SU-DHL-6 (cell line): ENCODE measurements around the gene NT5C2.
"Not testable (repeated sequence)": the region's sequence is repeated elsewhere in the genome, so short reads cannot be mapped to it uniquely, and the experiment has no call there.

Experiments
- H2AFZ ChIP-seq: fragments of 200-600 bp; sonication (generic); 2 replicates; pipeline ENCODE4 v1.6.1; 2014; ENCODE audit warnings: low read depth, mild to moderate bottlenecking, moderate library complexity, mixed read lengths, antibody characterized with exemption, low read length; ENCODE audit not compliant: severe bottlenecking
- H3F3A ChIP-seq: fragments of 200-600 bp; shearing (Covaris generic); 2 replicates; pipeline ENCODE4 v1.6.0; 2016; ENCODE audit warnings: antibody characterized with exemption, mild to moderate bottlenecking; ENCODE audit not compliant: insufficient read depth
- H3K27ac ChIP-seq: fragments of 200-600 bp; sonication (generic); 2 replicates; pipeline ENCODE4 v1.5.1; 2016; ENCODE audit warnings: low read depth, mild to moderate bottlenecking, low read length, moderate library complexity, mixed read lengths
- H3K27me3 ChIP-seq: fragments of 200-600 bp; sonication (generic), shearing (Covaris generic); 2 replicates; pipeline ENCODE4 v1.6.0; 2014; ENCODE audit warnings: mild to moderate bottlenecking, low read length
- H3K36me3 ChIP-seq: fragments of 200-600 bp; sonication (generic); 2 replicates; pipeline ENCODE4 v1.6.1; 2014; ENCODE audit warnings: mild to moderate bottlenecking, low read length, mixed read lengths
- H3K4me2 ChIP-seq: fragments of 300-600, 200-600 bp; shearing (Covaris generic), sonication (generic); 2 replicates; pipeline ENCODE4 v1.6.0; 2014; ENCODE audit warnings: low read length, low read depth, mild to moderate bottlenecking; ENCODE audit not compliant: poor library complexity, severe bottlenecking
- H3K4me3 ChIP-seq: fragments of 200-600 bp; sonication (generic); 2 replicates; pipeline ENCODE4 v1.5.1; 2014; ENCODE audit warnings: antibody characterized with exemption, low read length, mild to moderate bottlenecking, mixed read lengths; ENCODE audit not compliant: insufficient read depth, poor library complexity, severe bottlenecking
- H3K79me2 ChIP-seq: fragments of 200-600 bp; sonication (generic); 2 replicates; pipeline ENCODE4 v1.6.1; 2014; ENCODE audit warnings: mild to moderate bottlenecking, low read length, moderate library complexity; ENCODE audit not compliant: insufficient read depth
- H3K9ac ChIP-seq: fragments of 200-600 bp; sonication (generic); 2 replicates; pipeline ENCODE4 v1.7.0; 2014; ENCODE audit warnings: mild to moderate bottlenecking, low read length
- H3K9me2 ChIP-seq: fragments of 200-600 bp; sonication (generic); replicated peaks from 2 replicates; pipeline ENCODE4 v1.6.1; 2014; ENCODE audit warnings: low read length; ENCODE audit not compliant: insufficient read depth
- H3K9me3 ChIP-seq: fragments of 200-600 bp; sonication (generic); 2 replicates; pipeline ENCODE4 v1.6.1; 2014; ENCODE audit warnings: low read length, mixed read lengths; ENCODE audit not compliant: insufficient read depth
- H4K20me1 ChIP-seq: fragments of 200-600 bp; sonication (generic); 2 replicates; pipeline ENCODE4 v1.6.1; 2014; ENCODE audit warnings: low read depth, mild to moderate bottlenecking, antibody characterized with exemption, low read length, moderate library complexity, mixed read lengths
- EZH2phosphoT487 ChIP-seq: fragments of 200-600 bp; sonication (generic), shearing (Covaris generic); conservative IDR thresholded peaks from 2 replicates; pipeline ENCODE4 v1.6.1; 2018; ENCODE audit warnings: mild to moderate bottlenecking, antibody characterized with exemption, low read length, moderate library complexity, mixed read lengths
- TF ChIP-seq, protein P1 (sequence below): fragments of 200-600 bp; sonication (generic); IDR thresholded peaks from one replicate; pipeline ENCODE4 v1.5.1; 2017; ENCODE audit warnings: antibody characterized with exemption, mild to moderate bottlenecking, low read length, moderate library complexity; ENCODE audit not compliant: insufficient read depth, poor library complexity, severe bottlenecking

Gene NT5C2

DNA sequence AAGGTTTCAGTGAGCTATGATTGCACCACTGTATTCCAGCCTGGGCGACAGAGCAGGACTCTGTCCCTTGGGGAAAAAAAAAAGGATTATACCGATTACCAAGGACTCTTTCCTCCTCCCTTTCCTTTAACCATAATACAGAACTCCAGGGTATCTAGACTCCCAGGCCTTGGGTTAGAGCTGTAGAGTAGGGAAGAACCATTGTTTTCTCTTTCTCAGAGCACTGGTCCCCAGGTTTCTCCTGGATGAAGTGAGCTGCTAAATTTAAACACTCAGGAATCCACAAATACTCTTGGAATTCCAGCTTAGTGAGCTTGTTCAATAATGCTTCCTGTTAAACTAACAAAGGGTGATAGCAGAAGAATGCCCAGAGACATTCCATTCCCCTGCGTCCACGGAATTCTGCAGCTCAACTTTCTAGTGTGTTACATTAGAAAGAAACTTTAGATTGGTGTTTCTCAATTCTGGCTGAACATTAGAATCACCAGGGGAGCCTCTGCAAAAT lies 38.0 kb upstream of the NT5C2 start:
- TF ChIP-seq, protein P1, sequence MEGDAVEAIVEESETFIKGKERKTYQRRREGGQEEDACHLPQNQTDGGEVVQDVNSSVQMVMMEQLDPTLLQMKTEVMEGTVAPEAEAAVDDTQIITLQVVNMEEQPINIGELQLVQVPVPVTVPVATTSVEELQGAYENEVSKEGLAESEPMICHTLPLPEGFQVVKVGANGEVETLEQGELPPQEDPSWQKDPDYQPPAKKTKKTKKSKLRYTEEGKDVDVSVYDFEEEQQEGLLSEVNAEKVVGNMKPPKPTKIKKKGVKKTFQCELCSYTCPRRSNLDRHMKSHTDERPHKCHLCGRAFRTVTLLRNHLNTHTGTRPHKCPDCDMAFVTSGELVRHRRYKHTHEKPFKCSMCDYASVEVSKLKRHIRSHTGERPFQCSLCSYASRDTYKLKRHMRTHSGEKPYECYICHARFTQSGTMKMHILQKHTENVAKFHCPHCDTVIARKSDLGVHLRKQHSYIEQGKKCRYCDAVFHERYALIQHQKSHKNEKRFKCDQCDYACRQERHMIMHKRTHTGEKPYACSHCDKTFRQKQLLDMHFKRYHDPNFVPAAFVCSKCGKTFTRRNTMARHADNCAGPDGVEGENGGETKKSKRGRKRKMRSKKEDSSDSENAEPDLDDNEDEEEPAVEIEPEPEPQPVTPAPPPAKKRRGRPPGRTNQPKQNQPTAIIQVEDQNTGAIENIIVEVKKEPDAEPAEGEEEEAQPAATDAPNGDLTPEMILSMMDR: no peak
- TF ChIP-seq EZH2phosphoT487: no peak
- H3K27ac ChIP-seq: no peak overlapping the region

GRCh38 chr10:103227416-103227815 lies 34.3 kb upstream of the NT5C2 start:
- H2AFZ ChIP-seq: no peak overlapping the region
- no peak overlapping the region for H3K9ac ChIP-seq
- H3K4me2 ChIP-seq: no peak overlapping the region
- no peaks in the 10 kb centered on the region for H3K9me2 ChIP-seq
- H3K27me3 ChIP-seq: no peaks in the 10 kb centered on the region
- H3K27ac ChIP-seq: no peak overlapping the region
- H3K79me2 ChIP-seq: no peaks in the 10 kb centered on the region
- no peak overlapping the region for H3K4me3 ChIP-seq
- H3K9me3 ChIP-seq: no peaks in the 10 kb centered on the region
- H4K20me1 ChIP-seq: no peaks in the 10 kb centered on the region
- H3K36me3 ChIP-seq: no peaks in the 10 kb centered on the region
- no peaks in the 10 kb centered on the region for H3F3A ChIP-seq
- TF ChIP-seq, protein P1: no peak
- TF ChIP-seq EZH2phosphoT487: no peak

More for the DNA sequence above, 38.0 kb upstream of the NT5C2 start:
- H3F3A ChIP-seq: no peaks in the 10 kb centered on the region
- no peaks in the 10 kb centered on the region for H3K27me3 ChIP-seq
- no peaks in the 10 kb centered on the region for H3K36me3 ChIP-seq
- no peak overlapping the region for H3K9ac ChIP-seq
- no peaks in the 10 kb centered on the region for H3K79me2 ChIP-seq
- H4K20me1 ChIP-seq: no peaks in the 10 kb centered on the region
- H3K4me2 ChIP-seq: no peak overlapping the region
- H3K9me3 ChIP-seq: no peaks in the 10 kb centered on the region
- H3K4me3 ChIP-seq: no peak overlapping the region
- H2AFZ ChIP-seq: no peak overlapping the region
- no peaks in the 10 kb centered on the region for H3K9me2 ChIP-seq

DNA sequence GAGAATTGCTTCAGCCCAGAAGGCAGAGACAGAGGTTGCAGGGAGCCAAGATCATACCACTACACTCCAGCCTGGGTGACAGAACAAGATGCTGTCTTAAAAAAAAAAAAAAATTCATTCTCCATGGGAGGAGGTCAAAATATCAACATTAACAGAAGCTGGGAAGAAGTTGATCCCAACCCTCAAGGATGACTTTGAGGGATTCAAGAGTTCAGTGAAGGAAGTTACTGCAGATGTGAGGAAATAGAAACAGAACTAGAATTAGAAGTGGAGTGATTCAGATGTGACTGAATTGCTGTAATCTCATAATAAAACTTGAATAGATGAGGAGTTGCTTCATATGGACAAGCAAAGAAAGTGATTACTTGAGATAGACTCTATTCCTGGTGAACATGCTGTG lies 32.9 kb upstream of the NT5C2 start:
- H3K4me3 ChIP-seq: no peak overlapping the region
- no peak for TF ChIP-seq EZH2phosphoT487
- TF ChIP-seq, protein P1: no peak
- H3K9ac ChIP-seq: no peak overlapping the region
- H4K20me1 ChIP-seq: no peaks in the 10 kb centered on the region
- H3K9me2 ChIP-seq: no peaks in the 10 kb centered on the region
- no peaks in the 10 kb centered on the region for H3K36me3 ChIP-seq
- no peaks in the 10 kb centered on the region for H3K9me3 ChIP-seq
- H3K4me2 ChIP-seq: no peak overlapping the region
- no peaks in the 10 kb centered on the region for H3K79me2 ChIP-seq
- no peak overlapping the region for H2AFZ ChIP-seq
- H3K27me3 ChIP-seq: no peaks in the 10 kb centered on the region
- H3K27ac ChIP-seq: no peak overlapping the region
- H3F3A ChIP-seq: no peaks in the 10 kb centered on the region

DNA sequence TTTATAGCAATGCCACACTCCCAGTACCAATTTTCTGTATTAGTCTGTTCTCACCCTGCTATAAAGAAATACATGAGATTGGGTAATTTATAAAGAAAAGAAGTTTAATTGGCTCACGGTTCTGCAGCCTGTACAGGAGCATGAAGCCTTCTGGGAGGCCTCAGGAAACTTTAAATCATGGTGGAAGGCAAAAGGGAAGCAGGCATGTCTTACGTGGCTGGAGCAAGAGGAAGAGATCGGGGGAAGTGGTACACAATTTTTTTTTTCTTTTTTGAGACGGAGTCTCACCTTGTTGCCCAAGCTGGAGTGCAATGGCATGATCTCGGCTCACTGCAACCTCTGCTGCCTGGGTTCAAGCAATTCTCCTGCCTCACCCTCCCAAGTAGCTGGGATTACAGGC lies 31.6 kb upstream of the NT5C2 start:
- H2AFZ ChIP-seq, H3K79me2 ChIP-seq, H3K27me3 ChIP-seq, H3K36me3 ChIP-seq, H3K9me2 ChIP-seq, H3F3A ChIP-seq, H4K20me1 ChIP-seq, H3K27ac ChIP-seq, H3K4me3 ChIP-seq, H3K9ac ChIP-seq, H3K4me2 ChIP-seq, H3K9me3 ChIP-seq: not testable (repeated sequence)
